HFF-Myc (cell line): ENCODE data around the gene APOL2.
"Not testable (repeated sequence)": the region's sequence is repeated elsewhere in the genome, so short reads cannot be mapped to it uniquely, and the experiment has no call there.

Source experiments
- DNase-seq: peaks from one replicate; pipeline ENCODE4 v3.0.0-alpha.2; 2011; ENCODE audit warnings: low read depth; ENCODE audit errors: extremely low read depth
- H3K4me3 ChIP-seq: replicated peaks from 2 replicates; pipeline ENCODE4 v1.5.1; 2011; ENCODE audit warnings: low read depth, mild to moderate bottlenecking, control low read depth, low read length
- TF ChIP-seq, protein P1 (sequence below): IDR thresholded peaks from 2 replicates; pipeline ENCODE4 v1.5.1; 2012; ENCODE audit warnings: mild to moderate bottlenecking, low read depth, low read length, control low read depth; ENCODE audit errors: missing control alignments

Gene APOL2

GRCh38 chr22:36213586-36213985, 25.7 kb downstream of the APOL2 start:
- TF ChIP-seq, protein P1, sequence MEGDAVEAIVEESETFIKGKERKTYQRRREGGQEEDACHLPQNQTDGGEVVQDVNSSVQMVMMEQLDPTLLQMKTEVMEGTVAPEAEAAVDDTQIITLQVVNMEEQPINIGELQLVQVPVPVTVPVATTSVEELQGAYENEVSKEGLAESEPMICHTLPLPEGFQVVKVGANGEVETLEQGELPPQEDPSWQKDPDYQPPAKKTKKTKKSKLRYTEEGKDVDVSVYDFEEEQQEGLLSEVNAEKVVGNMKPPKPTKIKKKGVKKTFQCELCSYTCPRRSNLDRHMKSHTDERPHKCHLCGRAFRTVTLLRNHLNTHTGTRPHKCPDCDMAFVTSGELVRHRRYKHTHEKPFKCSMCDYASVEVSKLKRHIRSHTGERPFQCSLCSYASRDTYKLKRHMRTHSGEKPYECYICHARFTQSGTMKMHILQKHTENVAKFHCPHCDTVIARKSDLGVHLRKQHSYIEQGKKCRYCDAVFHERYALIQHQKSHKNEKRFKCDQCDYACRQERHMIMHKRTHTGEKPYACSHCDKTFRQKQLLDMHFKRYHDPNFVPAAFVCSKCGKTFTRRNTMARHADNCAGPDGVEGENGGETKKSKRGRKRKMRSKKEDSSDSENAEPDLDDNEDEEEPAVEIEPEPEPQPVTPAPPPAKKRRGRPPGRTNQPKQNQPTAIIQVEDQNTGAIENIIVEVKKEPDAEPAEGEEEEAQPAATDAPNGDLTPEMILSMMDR = no peak
- DNase-seq = no peak
- no peak overlapping the region for H3K4me3 ChIP-seq

DNA sequence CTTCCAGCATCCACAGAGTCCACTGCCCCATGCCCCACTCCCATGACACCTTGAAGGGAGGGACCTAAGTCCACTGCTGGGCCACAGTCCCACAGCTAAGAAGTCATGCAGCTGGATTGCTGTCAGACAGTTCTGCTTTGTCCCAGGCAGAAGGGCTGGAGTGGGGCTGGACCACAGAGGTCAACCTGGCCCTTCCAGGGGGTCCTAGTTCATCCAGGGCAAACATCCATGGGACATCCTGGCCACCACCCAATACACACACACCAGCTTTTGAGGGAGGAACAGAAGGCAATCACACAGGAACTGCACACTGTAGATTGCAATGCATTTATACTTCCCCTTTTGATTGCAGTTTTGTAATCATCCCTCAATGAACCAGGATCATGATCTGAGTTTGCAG, 26.4 kb downstream of the APOL2 start:
- H3K4me3 ChIP-seq = no peak overlapping the region
- TF ChIP-seq, protein P1 = no peak
- no peak for DNase-seq

- no peak for DNase-seq
- TF ChIP-seq, protein P1 = no peak
- H3K4me3 ChIP-seq = no peak overlapping the region
Measured at GRCh38 chr22:36211237-36211861, 28.0 kb downstream of the APOL2 start.

DNA sequence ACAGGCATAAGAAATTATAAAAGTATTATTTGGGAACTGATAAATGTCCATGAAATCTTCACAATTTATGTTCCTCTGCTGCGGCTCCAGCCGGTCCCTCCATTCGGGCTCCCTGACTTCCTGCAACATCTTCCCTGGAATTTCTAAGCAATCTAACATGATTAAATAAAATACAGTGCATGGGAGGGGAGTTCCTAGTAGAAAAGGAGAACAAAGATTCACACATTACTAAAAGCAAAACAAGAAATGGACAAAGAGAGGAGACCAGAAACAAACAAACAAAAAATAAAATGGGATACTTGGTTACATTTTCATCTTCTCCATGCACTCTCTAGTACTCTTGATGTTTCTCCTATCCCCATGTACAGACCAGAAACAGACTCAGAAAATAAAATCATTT, 29.1 kb downstream of the APOL2 start:
- TF ChIP-seq, protein P1 = no peak
- H3K4me3 ChIP-seq = no peak overlapping the region
- no peak for DNase-seq

DNA sequence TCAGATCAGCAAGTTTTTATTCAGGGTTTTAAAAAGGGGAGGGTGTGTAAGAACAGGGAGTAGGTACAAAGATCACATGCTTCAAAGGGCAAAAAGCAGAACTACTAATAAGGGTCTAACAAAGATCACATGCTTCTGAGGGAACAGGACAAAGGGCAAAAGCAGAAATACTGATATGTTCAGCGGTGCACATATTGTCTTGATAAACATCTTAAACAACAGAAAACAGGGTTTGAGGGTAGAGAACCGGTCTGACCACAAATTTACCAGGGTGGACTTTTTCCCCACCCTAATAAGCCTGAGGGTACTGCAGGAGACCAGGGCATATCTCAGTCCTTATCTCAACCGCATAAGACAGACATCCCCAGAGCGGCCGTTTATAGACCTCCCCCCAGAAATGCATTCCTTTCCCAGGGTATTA, 29.8 kb downstream of the APOL2 start:
- DNase-seq, H3K4me3 ChIP-seq: not testable (repeated sequence)

GRCh38 chr22:36208914-36209313, 30.4 kb downstream of the APOL2 start:
- TF ChIP-seq, protein P1 = no peak
- no peak for DNase-seq
- H3K4me3 ChIP-seq = no peak overlapping the region

DNA sequence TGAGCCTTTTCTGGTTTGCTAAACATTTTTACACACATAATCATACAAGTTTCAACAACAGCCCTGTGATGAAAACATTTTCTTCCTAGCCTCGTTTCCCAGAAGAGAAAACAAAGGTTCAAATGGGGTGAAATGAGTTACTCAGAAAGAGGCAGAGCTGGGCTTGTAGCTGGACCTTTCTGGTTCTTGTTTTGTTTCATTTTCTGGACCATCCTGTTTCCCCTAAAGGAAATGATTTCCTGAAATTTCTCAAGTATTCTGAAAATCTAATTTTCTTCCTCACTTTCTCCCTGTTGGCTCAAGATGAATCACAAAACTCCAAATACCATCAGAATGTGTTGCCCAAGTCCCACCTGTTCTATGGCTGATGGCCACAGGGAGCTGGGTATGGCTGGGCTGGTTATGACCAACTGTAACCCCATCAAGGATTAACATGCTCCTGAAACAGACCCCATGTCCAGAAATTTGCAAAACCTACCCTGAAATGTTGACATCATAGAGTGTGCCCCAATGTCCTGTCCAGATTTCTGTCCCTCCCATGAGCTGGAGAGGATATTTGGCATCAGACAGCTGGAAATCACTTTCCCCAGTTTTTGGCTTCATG, 31.1 kb downstream of the APOL2 start:
- TF ChIP-seq, protein P1 = no peak
- H3K4me3 ChIP-seq = no peak overlapping the region
- no peak for DNase-seq
